ENCODE data around the gene JPH4.

The JPH4 gene

GRCh38 chr14:23531391-23531790 lies 47.2 kb downstream of the JPH4 start:
- no peak for DNase-seq (ENCODE audit: low read depth in 1 of 2, low spot score in 1 of 2)

- no peak for DNase-seq (ENCODE audit: low read depth in 1 of 2, low spot score in 1 of 2)
Observed at GRCh38 chr14:23530375-23531055, 48.1 kb downstream of the JPH4 start.

- no peak for DNase-seq (ENCODE audit: low read depth in 1 of 2, low spot score in 1 of 2)
Observed at GRCh38 chr14:23529016-23529415, 49.6 kb downstream of the JPH4 start.

GRCh38 chr14:23528555-23528954 lies 50.0 kb downstream of the JPH4 start:
- no peak for DNase-seq (ENCODE audit: low read depth in 1 of 2, low spot score in 1 of 2)

DNA sequence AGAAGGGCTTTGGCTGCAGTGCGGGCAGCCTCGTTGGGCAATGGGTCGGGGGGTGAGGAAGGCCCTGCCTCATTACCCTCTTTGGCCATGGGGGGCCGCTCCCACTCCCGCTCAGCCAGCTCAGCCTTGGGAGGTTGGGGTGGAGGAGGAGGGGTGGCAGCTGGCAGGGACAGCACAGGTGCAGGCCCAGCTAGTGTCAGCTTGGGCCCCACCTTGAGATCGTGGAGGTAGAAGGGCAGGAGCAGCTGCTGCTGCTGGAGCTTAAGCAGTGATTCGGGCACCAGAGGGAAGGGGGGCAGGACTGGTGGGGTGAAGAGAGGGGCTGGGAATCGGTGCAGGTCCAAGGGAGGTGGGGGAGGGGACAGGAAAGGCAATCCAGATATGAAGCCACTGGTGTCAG lies 53.0 kb downstream of the JPH4 start:
- DNase-seq (ENCODE audit: low read depth in 1 of 2, low spot score in 1 of 2), result no peak

- DNase-seq (ENCODE audit: low read depth in 1 of 2, low spot score in 1 of 2), result no peak
Observed at GRCh38 chr14:23524954-23525353, 53.6 kb downstream of the JPH4 start.

DNA sequence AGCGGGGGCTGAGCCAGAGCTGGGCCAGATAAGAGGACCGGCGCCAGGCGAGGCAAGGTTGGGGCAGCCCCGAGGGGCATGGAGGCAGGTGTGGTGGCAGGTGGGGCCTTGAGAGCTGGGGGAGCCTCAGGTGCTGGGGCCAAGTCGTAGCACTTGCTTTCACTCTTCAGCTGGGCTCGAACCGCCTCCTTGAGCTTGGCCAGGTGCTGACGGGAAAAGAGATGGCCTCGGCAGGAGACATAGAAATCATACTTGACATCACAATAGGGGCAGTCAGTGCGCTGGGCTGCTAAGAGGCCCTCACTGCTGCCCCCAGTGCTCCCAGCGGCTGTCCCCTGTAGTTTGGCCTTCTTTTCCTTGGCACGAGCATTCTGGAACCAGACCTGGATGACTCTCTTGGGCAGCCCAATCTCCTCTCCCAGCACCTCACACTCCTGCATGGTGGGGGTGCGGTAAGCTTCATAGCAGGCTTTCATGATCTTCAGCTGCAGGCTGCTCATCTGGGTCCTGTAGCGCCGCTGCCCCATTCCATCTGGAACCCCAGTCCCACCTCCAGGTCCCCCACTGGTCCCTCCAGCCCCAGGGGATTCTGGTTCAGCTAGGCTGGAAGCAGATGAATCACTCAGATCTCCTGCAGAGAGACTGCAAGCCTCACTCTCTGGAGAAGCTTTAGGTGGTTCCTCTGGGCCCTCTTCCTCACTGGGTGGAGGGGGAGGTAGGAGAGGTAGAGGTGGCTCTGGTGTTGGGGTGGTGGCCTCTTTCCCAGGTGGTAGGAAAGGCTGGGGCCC lies 55.2 kb downstream of the JPH4 start:
- no peak for DNase-seq (ENCODE audit: low read depth in 1 of 2, low spot score in 1 of 2)

DNA sequence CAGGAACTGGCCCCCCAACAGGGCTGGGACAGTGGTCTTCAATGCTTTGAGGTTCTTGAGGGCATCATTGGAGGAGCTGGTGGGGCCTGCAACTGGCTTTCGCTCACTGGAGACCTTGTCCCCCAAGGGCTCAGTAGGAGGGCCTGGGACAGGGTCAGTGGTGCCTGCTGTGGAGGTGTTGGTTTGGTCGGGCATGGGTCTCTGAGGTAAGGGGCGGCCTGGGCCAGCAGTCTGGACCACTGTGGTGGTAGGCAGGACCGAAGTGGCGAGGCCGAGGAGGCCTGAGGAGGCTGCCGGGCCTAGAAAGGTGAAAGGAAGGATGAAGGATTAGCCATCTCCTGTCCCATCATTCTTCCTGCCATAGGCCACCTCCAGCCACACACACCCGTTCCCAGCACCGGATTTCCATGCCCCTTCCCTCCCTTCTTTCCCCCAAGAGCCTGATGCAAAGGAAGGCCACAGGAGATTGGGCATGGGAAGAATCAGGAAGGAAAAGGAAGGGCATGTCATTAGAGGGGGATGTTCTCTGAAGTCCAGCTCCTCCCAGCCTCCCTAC lies 55.9 kb downstream of the JPH4 start:
- no peak for DNase-seq (ENCODE audit: low read depth in 1 of 2, low spot score in 1 of 2)

GRCh38 chr14:23521785-23522640 lies 56.6 kb downstream of the JPH4 start:
- no peak for DNase-seq (ENCODE audit: low read depth in 1 of 2, low spot score in 1 of 2)

DNA sequence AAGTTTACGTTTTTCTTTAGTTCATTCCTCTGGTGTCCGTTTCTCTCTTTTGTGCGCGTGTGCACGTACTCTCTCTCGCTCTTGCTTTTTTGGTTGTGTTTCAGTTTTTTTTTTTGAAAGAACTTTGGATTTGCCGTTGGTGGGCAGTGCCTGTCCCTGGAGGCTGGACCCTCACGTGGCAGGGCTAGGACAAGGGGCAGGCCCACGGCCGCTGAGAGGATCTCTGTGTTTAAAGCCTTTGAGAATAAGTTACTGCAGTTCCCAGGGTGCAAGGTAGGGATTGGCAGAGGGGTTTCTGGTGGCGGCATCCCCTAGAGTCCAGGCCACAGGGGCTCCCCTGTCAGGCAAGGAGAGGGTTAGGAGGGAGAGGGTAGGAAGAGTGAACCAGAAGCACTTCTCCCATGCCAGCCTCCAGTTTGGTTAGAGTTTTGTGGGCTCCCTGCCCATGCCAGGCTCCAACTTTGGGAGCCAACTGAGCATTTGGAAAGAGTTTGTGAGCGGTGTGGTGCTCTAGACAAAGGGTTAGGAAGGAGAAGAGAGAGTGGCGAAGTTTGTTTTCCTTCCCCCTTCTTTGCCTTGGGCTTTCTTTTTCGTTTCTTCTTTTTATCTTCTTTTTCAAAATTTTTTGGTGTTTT lies 57.6 kb downstream of the JPH4 start:
- no peak for DNase-seq (ENCODE audit: low read depth in 1 of 2, low spot score in 1 of 2)

DNA sequence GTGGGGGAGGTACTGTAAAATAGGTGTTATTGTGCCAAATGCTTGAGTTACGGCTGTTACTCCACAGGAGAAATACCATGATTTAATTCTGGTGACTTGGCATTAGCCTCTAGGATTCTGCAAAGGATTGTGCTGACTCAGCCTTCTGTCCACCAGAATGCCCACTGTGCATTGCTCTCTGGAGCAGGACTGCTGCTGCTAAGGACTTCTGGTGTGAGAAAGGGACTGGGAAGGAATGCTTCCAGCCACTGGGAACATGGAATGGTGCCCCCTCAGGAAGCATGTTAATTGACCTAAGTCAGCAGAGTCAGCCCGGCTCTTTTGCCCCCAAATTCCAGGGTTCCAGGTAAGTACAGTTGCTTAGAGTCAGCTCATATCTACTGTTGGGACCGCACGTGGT lies 59.9 kb downstream of the JPH4 start:
- no peak for DNase-seq (ENCODE audit: low read depth in 1 of 2, low spot score in 1 of 2)
